SK-N-SH (cell line): ENCODE data around the gene SCARF2. TPM values are rescaled to one million over a fixed set of nuclear protein-coding genes. Genes with fewer than 3 reads are reported as not detected.

Experiments
- CTCF ChIA-PET: fragments of 300-600, 350-600 bp; formaldehyde crosslinking; extraction: SDS; loops from one replicate; lab custom pipeline; 2021; lab: Yijun Ruan, JAX
- POLR2A ChIA-PET: fragments of 350-600 bp; sonication (Branson Sonifier 250); formaldehyde crosslinking; extraction: SDS; loops from one replicate; lab custom pipeline; 2020; ENCODE audit warnings: antibody characterized with exemption, inconsistent platforms; lab: Yijun Ruan, JAX
- DNase-seq: peaks from one replicate; pipeline ENCODE4 v3.0.0; 2012
- H2AFZ ChIP-seq: fragments of 200-600 bp; sonication (generic); 2 replicates; pipeline ENCODE4 v1.8.1; 2016; ENCODE audit warnings: antibody characterized with exemption, mild to moderate bottlenecking, low read depth
- H3F3A ChIP-seq: fragments of 200-600 bp; sonication (generic); replicated peaks from 2 replicates; pipeline ENCODE3; 2016; ENCODE audit warnings: antibody characterized with exemption, mild to moderate bottlenecking; ENCODE audit not compliant: insufficient read depth
- H3K27ac ChIP-seq, 2 experiments: fragments of 200-500 bp in 1 of 2; fragments of 200-600 bp in 1 of 2; sonication (Bioruptor generic) in 1 of 2; sonication (generic), shearing (Covaris generic) in 1 of 2; 2 replicates each; pipeline versions ENCODE4 v1.5.1 to v1.6.1; 2014 to 2016; ENCODE audit warnings: low read depth in 2 of 2, inconsistent platforms in 1 of 2, low read length in 1 of 2, mild to moderate bottlenecking in 1 of 2, mixed read lengths in 1 of 2
- H3K27me3 ChIP-seq: fragments of 200-600 bp; sonication (generic), shearing (Covaris generic); 2 replicates; pipeline ENCODE4 v1.6.1; 2016; ENCODE audit warnings: mixed run types; ENCODE audit not compliant: insufficient read depth
- H3K36me3 ChIP-seq, 2 experiments: fragments of 200-500 bp in 1 of 2; fragments of 200-600 bp in 1 of 2; sonication (Bioruptor generic) in 1 of 2; sonication (generic) in 1 of 2; replicated peaks in 1 of 2; 2 replicates each; pipeline versions ENCODE3 to v1.5.1; 2014 to 2016; ENCODE audit warnings: low read length in 1 of 2, mild to moderate bottlenecking in 1 of 2; ENCODE audit not compliant: insufficient read depth in 2 of 2, control insufficient read depth in 1 of 2
- H3K4me1 ChIP-seq, 2 experiments: fragments of 200-500 bp in 1 of 2; fragments of 200-600 bp in 1 of 2; sonication (Bioruptor generic) in 1 of 2; sonication (generic), shearing (Covaris generic) in 1 of 2; 2 replicates each; pipeline versions ENCODE4 v1.5.1 to v1.6.1; 2014 to 2016; ENCODE audit warnings: low read depth in 1 of 2, low read length in 1 of 2, mixed run types in 1 of 2; ENCODE audit not compliant: insufficient read depth in 2 of 2, control insufficient read depth in 1 of 2
- H3K4me2 ChIP-seq: fragments of 200-600 bp; sonication (generic), shearing (Covaris generic); 2 replicates; pipeline ENCODE4 v1.6.1; 2017; ENCODE audit warnings: mixed run types
- H3K4me3 ChIP-seq, 2 experiments: fragments of 200-500 bp in 1 of 2; fragments of 200-600 bp in 1 of 2; sonication (Bioruptor generic) in 1 of 2; sonication (generic), shearing (Covaris generic) in 1 of 2; 2 replicates each; pipeline versions ENCODE4 v1.5.1 to v1.8.1; 2014 to 2016; ENCODE audit warnings: low read depth in 2 of 2, inconsistent platforms in 1 of 2, low read length in 1 of 2, mild to moderate bottlenecking in 1 of 2, mixed read lengths in 1 of 2, moderate library complexity in 1 of 2
- H3K79me2 ChIP-seq: fragments of 200-600 bp; sonication (generic); 2 replicates; pipeline ENCODE4 v1.8.1; 2017; ENCODE audit warnings: mild to moderate bottlenecking; ENCODE audit not compliant: insufficient read depth
- H3K9ac ChIP-seq: fragments of 200-600 bp; sonication (generic); 2 replicates; pipeline ENCODE4 v1.6.1; 2017; ENCODE audit warnings: mixed run types
- H3K9me2 ChIP-seq: fragments of 200-600 bp; sonication (generic); 2 replicates; pipeline ENCODE4 v1.6.1; 2017; ENCODE audit warnings: mixed run types
- H3K9me3 ChIP-seq: fragments of 200-600 bp; sonication (generic); 2 replicates; pipeline ENCODE4 v1.6.1; 2017; ENCODE audit warnings: mixed run types, mild to moderate bottlenecking, moderate library complexity
- H4K20me1 ChIP-seq: fragments of 200-600 bp; sonication (generic); 2 replicates; pipeline ENCODE4 v1.6.1; 2017; ENCODE audit warnings: mild to moderate bottlenecking, mixed run types; ENCODE audit not compliant: insufficient read depth
- CHD2 ChIP-seq: fragments of 150-350 bp; IDR thresholded peaks from 2 replicates; pipeline ENCODE4 v1.6.1; 2018; ENCODE audit warnings: low read length; ENCODE audit not compliant: partially characterized antibody
- ELF1 ChIP-seq: IDR thresholded peaks from 2 replicates; pipeline ENCODE4 v1.4.0; 2012
- EP300 ChIP-seq, 2 experiments: IDR thresholded peaks; 2 replicates each; pipeline versions ENCODE4 v1.4.0 to v1.6.1; 2012; ENCODE audit warnings: borderline replicate concordance in 1 of 2, low read depth in 1 of 2, low read length in 1 of 2
- EZH2phosphoT487 ChIP-seq: fragments of 200-600 bp; sonication (generic); IDR thresholded peaks from 2 replicates; pipeline ENCODE4 v1.6.1; 2017; ENCODE audit warnings: low read depth, mixed run types, mild to moderate bottlenecking, antibody characterized with exemption, moderate library complexity, borderline replicate concordance
- FOXM1 ChIP-seq: IDR thresholded peaks from 2 replicates; pipeline ENCODE4 v1.4.0; 2012; ENCODE audit warnings: low read depth, mild to moderate bottlenecking
- GABPA ChIP-seq: IDR thresholded peaks from 2 replicates; pipeline ENCODE4 v1.4.0; 2012; ENCODE audit warnings: low read depth, mild to moderate bottlenecking
- IRF3 ChIP-seq: fragments of 150-350 bp; IDR thresholded peaks from 2 replicates; pipeline ENCODE4 v1.6.1; 2016; ENCODE audit warnings: mild to moderate bottlenecking, low read depth, low read length
- MXI1 ChIP-seq: IDR thresholded peaks from 2 replicates; pipeline ENCODE4 v1.6.1; 2012; ENCODE audit warnings: mild to moderate bottlenecking, low read depth, low read length, improper control_type of control experiment
- PBX3 ChIP-seq: IDR thresholded peaks from 2 replicates; pipeline ENCODE4; 2012
- RAD21 ChIP-seq: IDR thresholded peaks from 2 replicates; pipeline ENCODE4 v1.6.1; 2012; ENCODE audit warnings: mild to moderate bottlenecking, low read length
- RCOR1 ChIP-seq: fragments of 150-350 bp; IDR thresholded peaks from 2 replicates; pipeline ENCODE4 v1.6.1; 2017; ENCODE audit warnings: antibody characterized with exemption, low read length
- RFX5 ChIP-seq: IDR thresholded peaks from 2 replicates; pipeline ENCODE4 v1.6.1; 2012; ENCODE audit warnings: mild to moderate bottlenecking, improper control_type of control experiment, low read length
- SMC3 ChIP-seq: IDR thresholded peaks from 2 replicates; pipeline ENCODE4 v1.6.1; 2012; ENCODE audit warnings: low read depth, low read length, improper control_type of control experiment
- TCF12 ChIP-seq: IDR thresholded peaks from 2 replicates; pipeline ENCODE4 v1.4.0; 2012
- TEAD4 ChIP-seq: IDR thresholded peaks from 2 replicates; pipeline ENCODE4 v1.4.0; 2012; ENCODE audit warnings: mild to moderate bottlenecking, borderline replicate concordance; ENCODE audit not compliant: insufficient read depth
- USF1 ChIP-seq: IDR thresholded peaks from 2 replicates; pipeline ENCODE4 v1.4.0; 2012; ENCODE audit warnings: low read depth, borderline replicate concordance
- YY1 ChIP-seq: IDR thresholded peaks from 2 replicates; pipeline ENCODE4 v1.4.0; 2012; ENCODE audit warnings: low read depth, mild to moderate bottlenecking
- WGBS: methylation state at CpG from one replicate; pipeline ENCODE4 v1.1.6; 2017; ENCODE audit warnings: low lambda C conversion rate; 5-methylcytosine and 5-hydroxymethylcytosine counted together
- polyA plus RNA-seq, 3 experiments: library from polyadenylated mRNA; depleted of rRNA; stranded (reverse); fragments of >200 nt; gene quantifications; 2 replicates each; pipeline ENCODE4 v1.2.3, GENCODE V29; 2012
- TF ChIP-seq, protein P1 (sequence below): fragments of 150-350 bp; IDR thresholded peaks from 2 replicates; pipeline ENCODE4 v1.6.1; 2017; ENCODE audit warnings: antibody characterized with exemption, low read length, low read depth, borderline replicate concordance
- TF ChIP-seq, protein P2 (sequence below): IDR thresholded peaks from 2 replicates; pipeline ENCODE4 v1.4.0; 2012; ENCODE audit warnings: low read depth

The SCARF2 gene
- polyA plus RNA-seq, 1 of the 3 experiments (the other 2 are of a cell fraction): 49.0 TPM

DNA sequence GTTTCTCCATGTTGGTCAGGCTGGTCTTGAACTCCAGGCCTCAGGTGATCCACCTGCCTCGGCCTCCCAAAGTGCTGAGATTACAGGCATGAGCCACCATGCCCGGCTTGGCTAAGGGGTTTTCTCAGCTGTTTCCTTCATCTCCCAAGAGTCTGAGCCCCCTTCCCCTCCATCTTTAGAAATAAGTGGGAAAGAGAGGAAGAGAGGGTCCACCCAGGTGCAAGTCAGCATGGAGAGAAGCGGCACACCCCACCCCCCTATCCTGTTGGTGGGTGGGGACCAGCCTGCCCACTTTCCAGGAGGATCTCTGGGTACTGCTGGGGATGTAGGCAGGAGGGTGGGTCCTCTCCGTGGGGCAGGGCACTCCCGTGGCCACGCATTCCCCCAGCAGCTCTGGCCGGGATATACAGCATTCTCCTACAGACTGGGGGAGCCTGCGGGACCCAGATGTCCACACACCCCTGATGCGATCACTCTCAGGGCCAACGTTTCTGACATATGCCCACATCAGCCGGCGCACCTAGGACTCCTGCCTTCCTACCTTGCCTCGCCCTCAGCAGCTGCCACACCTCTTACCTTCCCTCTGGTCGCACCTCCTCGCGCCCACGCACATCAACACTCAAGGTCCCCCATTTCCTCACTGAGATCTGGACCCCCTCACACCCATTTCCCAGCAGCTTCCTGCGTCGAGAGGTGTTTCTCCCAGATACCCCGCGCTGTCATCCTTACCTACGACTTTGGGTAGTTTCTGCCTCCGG, 8.9 kb downstream of the SCARF2 start:
- peaks cover under 1 to 14% of the 10 kb centered on the region in 2 experiments; a peak in 2 of 4 replicates for H3K4me1 ChIP-seq
- peaks cover 11 to 59% of the 10 kb centered on the region in 2 experiments for H3K36me3 ChIP-seq
- CTCF ChIA-PET: interaction anchor here (1.1 to 2.8 kb wide), 3 partner anchors 10 to 111 kb away, joined by 4 to 8 read pairs (median 7); no protein-coding TSS in a partner anchor
- peaks cover 67% of the 10 kb centered on the region for H4K20me1 ChIP-seq
- H3K27me3 ChIP-seq: no peaks in the 10 kb centered on the region
- POLR2A ChIA-PET: interaction anchor here (1.3 kb wide), 1 partner anchor 8 kb away, joined by 4 read pairs; no protein-coding TSS in a partner anchor
- no peaks in the 10 kb centered on the region for H3K9me2 ChIP-seq
- H3K79me2 ChIP-seq: peaks cover 35% of the 10 kb centered on the region
- H3K9ac ChIP-seq: no peak overlapping the region
- no peak overlapping the region for H2AFZ ChIP-seq
- 97% methylated on average over 18 of the region's 23 CpGs for whole genome bisulfite sequencing
- H3K9me3 ChIP-seq: no peaks in the 10 kb centered on the region
- no peak overlapping the region for H3K27ac ChIP-seq
- no peak overlapping the region for H3K4me2 ChIP-seq
- no peak for DNase-seq
- H3K4me3 ChIP-seq: no peak overlapping the region
- peaks cover 5% of the 10 kb centered on the region for H3F3A ChIP-seq
- TF ChIP-seq IRF3 (no peak), EP300 (IDR thresholded peaks at IDR 0.05; ENCODE audit: borderline replicate concordance in 1 of 2, low read depth in 1 of 2, low read length in 1 of 2) (no peak), CHD2 (no peak), RFX5 (no peak), USF1 (no peak), FOXM1 (no peak), YY1 (no peak), TEAD4 (no peak), SMC3 (no peak)
- TF ChIP-seq, protein P1, sequence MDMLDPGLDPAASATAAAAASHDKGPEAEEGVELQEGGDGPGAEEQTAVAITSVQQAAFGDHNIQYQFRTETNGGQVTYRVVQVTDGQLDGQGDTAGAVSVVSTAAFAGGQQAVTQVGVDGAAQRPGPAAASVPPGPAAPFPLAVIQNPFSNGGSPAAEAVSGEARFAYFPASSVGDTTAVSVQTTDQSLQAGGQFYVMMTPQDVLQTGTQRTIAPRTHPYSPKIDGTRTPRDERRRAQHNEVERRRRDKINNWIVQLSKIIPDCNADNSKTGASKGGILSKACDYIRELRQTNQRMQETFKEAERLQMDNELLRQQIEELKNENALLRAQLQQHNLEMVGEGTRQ: no peak

DNA sequence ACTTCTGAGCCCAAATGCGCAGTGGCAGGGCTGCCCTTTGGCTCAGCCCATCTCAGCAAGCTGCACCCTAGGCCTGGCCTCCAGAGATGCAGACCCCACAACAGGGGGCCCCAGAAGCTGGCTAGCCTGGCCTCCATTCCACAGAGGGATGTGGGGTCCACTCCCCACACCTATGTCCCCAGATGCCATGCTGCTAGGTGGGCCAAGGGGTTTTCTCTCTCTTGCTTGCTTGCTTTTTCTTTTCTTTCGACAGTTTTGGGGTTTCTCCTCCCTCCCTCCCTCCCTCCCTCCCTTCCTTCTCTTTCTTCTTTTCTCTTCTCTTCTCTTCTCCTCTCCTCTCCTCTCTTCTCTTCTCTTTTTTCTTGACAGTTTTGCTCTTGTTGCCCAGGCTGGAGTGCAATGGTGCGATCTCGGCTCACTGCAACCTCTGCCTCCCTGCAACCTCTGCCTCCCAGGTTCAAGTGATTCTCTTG, 9.6 kb downstream of the SCARF2 start:
- H3K9me2 ChIP-seq: no peaks in the 10 kb centered on the region
- H2AFZ ChIP-seq: no peak overlapping the region
- DNase-seq: no peak
- WGBS: 95% methylated on average over 3 of the region's 4 CpGs
- peaks cover 7 to 21% of the 10 kb centered on the region in 2 experiments; a peak in 2 of 4 replicates for H3K4me1 ChIP-seq
- peaks cover 67% of the 10 kb centered on the region for H4K20me1 ChIP-seq
- peaks cover 28% of the 10 kb centered on the region for H3K79me2 ChIP-seq
- no peak overlapping the region for H3K27ac ChIP-seq
- no peak overlapping the region for H3K4me3 ChIP-seq
- POLR2A ChIA-PET: interaction anchor here (1.3 kb wide), 1 partner anchor 9 kb away, joined by 4 read pairs; no protein-coding TSS in a partner anchor
- no peaks in the 10 kb centered on the region for H3K27me3 ChIP-seq
- H3F3A ChIP-seq: peaks cover 8% of the 10 kb centered on the region
- H3K9ac ChIP-seq: no peak overlapping the region
- H3K36me3 ChIP-seq: peaks cover 11 to 56% of the 10 kb centered on the region in 2 experiments
- no peaks in the 10 kb centered on the region for H3K9me3 ChIP-seq
- CTCF ChIA-PET: interaction anchor here (1.1 to 2.8 kb wide), 4 partner anchors 8 to 110 kb away, joined by 4 to 8 read pairs (median 6); no protein-coding TSS in a partner anchor
- no peak overlapping the region for H3K4me2 ChIP-seq
- TF ChIP-seq IRF3 (no peak), EZH2phosphoT487 (no peak), ELF1 (no peak), SMC3 (no peak), RCOR1 (no peak), RAD21 (no peak), YY1 (no peak), GABPA (no peak), CHD2 (no peak), USF1 (no peak), PBX3 (no peak), MXI1 (no peak), TCF12 (no peak)
- TF ChIP-seq, protein P2, sequence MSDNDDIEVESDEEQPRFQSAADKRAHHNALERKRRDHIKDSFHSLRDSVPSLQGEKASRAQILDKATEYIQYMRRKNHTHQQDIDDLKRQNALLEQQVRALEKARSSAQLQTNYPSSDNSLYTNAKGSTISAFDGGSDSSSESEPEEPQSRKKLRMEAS: no peak
